ENCODE measurements around the gene RNU6-1. TPM values are rescaled to one million over a fixed set of nuclear protein-coding genes. Genes with fewer than 3 reads are reported as not detected.

RNU6-1 gene
- total RNA-seq, 4 donors from 2014 or later: not detected

GRCh38 chr15:67794832-67795574, 44.8 kb downstream of the RNU6-1 start:
- DNase-seq (ENCODE audit: low spot score in 2 of 2): no peak
- WGBS, 2 donors: 88 to 94% methylated on average over 4 of the region's 4 CpGs
- intact Hi-C loops (cut with DNase I; ENCODE audit: low total_unique reads): no loop called here
- TF ChIP-seq POLR2A (IDR thresholded peaks at IDR 0.05): no peak
- no peak for TF ChIP-seq CTCF (IDR thresholded peaks at IDR 0.05)
- no peak overlapping the region for H3K4me3 ChIP-seq (ENCODE audit: low read depth, poor library complexity, severe bottlenecking)

- no peak for DNase-seq (ENCODE audit: low spot score in 2 of 2)
- intact Hi-C loops (cut with DNase I; ENCODE audit: low total_unique reads): no loop called here
- no peak overlapping the region for H3K4me3 ChIP-seq (ENCODE audit: low read depth, poor library complexity, severe bottlenecking)
- TF ChIP-seq CTCF (IDR thresholded peaks at IDR 0.05) (no peak), POLR2A (IDR thresholded peaks at IDR 0.05) (no peak)
- WGBS, 2 donors: 72 to 74% methylated on average over 8 of the region's 8 CpGs
Observed at GRCh38 chr15:67792250-67792942, 47.4 kb downstream of the RNU6-1 start.

- 93 to 98% methylated on average over 3 of the region's 3 CpGs for WGBS, 2 donors
- DNase-seq (ENCODE audit: low spot score in 2 of 2): no peak
- no peak for TF ChIP-seq POLR2A (IDR thresholded peaks at IDR 0.05)
- no peak for TF ChIP-seq CTCF (IDR thresholded peaks at IDR 0.05)
- intact Hi-C loops (cut with DNase I; ENCODE audit: low total_unique reads): no loop called here
- no peak overlapping the region for H3K4me3 ChIP-seq (ENCODE audit: low read depth, poor library complexity, severe bottlenecking)
Observed at GRCh38 chr15:67790610-67791319, 49.1 kb downstream of the RNU6-1 start.

Other genes starting within 250 kb of the RNU6-1 start
- gene SKOR1, start 14.5 kb downstream of the RNU6-1 start, total RNA-seq: 1 to 10 TPM in 3 of 4 donors, not detected in 1; 1.2 to 2.2 (median 1.5) TPM
- gene PIAS1, start 214.3 kb upstream of the RNU6-1 start, total RNA-seq: 10 to 100 TPM; 32.6 to 59.5 (median 55.9) TPM